ENCODE measurements around the gene PTPRG. TPM values are rescaled to one million over a fixed set of nuclear protein-coding genes. Genes with fewer than 3 reads are reported as not detected.

Gene PTPRG
- total and polyA plus RNA-seq, 2 donors (not counting 3 experiments of a cell fraction or from before 2014, with no cell fraction given) = 8.9 to 39.1 TPM

DNA sequence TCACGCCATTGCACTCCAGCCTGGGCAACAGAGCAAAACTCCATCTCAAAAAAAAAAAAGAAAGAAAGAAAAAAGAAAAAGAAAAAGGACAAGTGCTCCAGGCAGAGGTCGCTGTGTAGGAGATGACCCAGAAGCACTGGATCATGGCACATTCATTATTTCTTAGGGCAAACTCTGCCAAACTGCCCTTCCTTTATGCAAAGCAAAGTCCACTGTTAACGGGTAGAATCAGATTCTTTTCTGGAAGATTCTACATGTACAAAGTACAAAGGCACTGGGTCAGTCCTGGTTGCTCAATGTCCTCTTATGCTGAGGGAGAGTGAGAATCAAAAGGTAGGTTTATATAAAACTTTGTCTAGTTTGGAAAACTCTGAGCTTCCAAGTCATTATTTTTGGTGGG is 667.1 kb downstream of the PTPRG start:
- H3K4me2 ChIP-seq (ENCODE audit: insufficient read depth, low read length) = no peak overlapping the region
- H3K27ac ChIP-seq (ENCODE audit: insufficient read depth, low read depth, low read length) = no peak overlapping the region
- no peak overlapping the region for H3K4me3 ChIP-seq (replicated peaks in 1 of 3; ENCODE audit: insufficient read depth in 1 of 3, low read depth in 1 of 3, low read length in 3 of 3)
- H4K20me1 ChIP-seq (replicated peaks; ENCODE audit: control insufficient read depth, extremely low read depth, insufficient read depth, low read length) = no peaks in the 10 kb centered on the region
- POLR2A ChIA-PET = no interaction called here
- H3K4me1 ChIP-seq (ENCODE audit: control insufficient read depth, extremely low read depth, insufficient read depth, low read length) = no peaks in the 10 kb centered on the region
- dilution Hi-C loops (cut with MboI; ENCODE audit: extremely low pct_ligation_motif_present, low sequenced_read_pairs) = no loop called here
- no peaks in the 10 kb centered on the region for H3K79me2 ChIP-seq (ENCODE audit: control insufficient read depth, insufficient read depth, low read length)
- H2AFZ ChIP-seq (ENCODE audit: low read depth, low read length) = no peak overlapping the region
- FAIRE-seq (no peak), DNase-seq (ENCODE audit: low read depth, low spot score) (no peak)
- CTCF ChIA-PET = interaction anchor here (1.1 to 1.2 kb wide), 2 partner anchors 16 to 20 kb away, joined by 3 read pairs; no protein-coding TSS in a partner anchor
- H3K27me3 ChIP-seq (ENCODE audit: control insufficient read depth in 2 of 2, insufficient read depth in 2 of 2, low read length in 2 of 2) = no peaks in the 10 kb centered on the region
- intact Hi-C loops (cut with micrococcal nuclease) = no loop called here
- TF ChIP-seq POLR2AphosphoS5 (IDR thresholded peaks at IDR 0.05; ENCODE audit: insufficient read depth, low read depth, low read length) (no peak), FOS (IDR thresholded peaks at IDR 0.05; ENCODE audit: borderline replicate concordance, insufficient read depth, low read length) (no peak), POLR2A (IDR thresholded peaks at IDR 0.05; ENCODE audit: low read depth, low read length) (no peak), MYC (IDR thresholded peaks at IDR 0.05; ENCODE audit: low read depth, low read length) (no peak), MAX (IDR thresholded peaks at IDR 0.05; ENCODE audit: insufficient read depth, insufficient read length) (no peak), JUN (IDR thresholded peaks at IDR 0.05; ENCODE audit: borderline replicate concordance, insufficient read depth, insufficient read length, low read depth) (no peak)
- H3K36me3 ChIP-seq (ENCODE audit: control insufficient read depth in 2 of 2, extremely low read depth in 1 of 2, insufficient read depth in 2 of 2, low read length in 2 of 2) = no peaks in the 10 kb centered on the region
- no TSS peak for BruUV-seq (replicated peaks)
- no peak overlapping the region for H3K9ac ChIP-seq (replicated peaks; ENCODE audit: extremely low read depth, insufficient read depth, low read length)
- H3K9me1 ChIP-seq (replicated peaks; ENCODE audit: control insufficient read depth, extremely low read depth, insufficient read depth, low read length) = no peaks in the 10 kb centered on the region
- no peaks in the 10 kb centered on the region for H3K9me3 ChIP-seq (replicated peaks; ENCODE audit: control insufficient read depth, insufficient read depth, low read length)

DNA sequence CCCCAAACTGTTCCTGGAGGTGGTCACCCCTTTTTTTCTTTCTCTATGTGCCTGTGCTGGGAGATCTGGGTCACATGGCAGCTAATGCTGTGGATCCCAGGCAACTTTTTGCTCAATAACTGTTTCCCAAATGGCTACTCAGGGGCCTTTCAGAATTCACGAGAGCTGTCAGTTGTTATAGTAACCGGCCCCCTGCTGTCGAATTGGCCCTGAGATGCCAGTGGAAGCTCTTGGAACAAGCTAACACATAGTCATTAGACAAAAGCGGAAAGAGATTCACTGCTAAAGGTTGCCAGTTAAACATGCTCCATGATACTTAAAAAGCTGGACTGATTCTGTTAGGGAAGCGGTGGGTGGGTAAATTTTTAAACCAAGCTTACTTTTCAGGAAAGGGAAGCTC is 667.8 kb downstream of the PTPRG start:
- dilution Hi-C loops (cut with MboI; ENCODE audit: extremely low pct_ligation_motif_present, low sequenced_read_pairs) (no loop called here), intact Hi-C loops (cut with micrococcal nuclease) (no loop called here)
- Histone ChIP-seq H4K20me1 (replicated peaks; ENCODE audit: control insufficient read depth, extremely low read depth, insufficient read depth, low read length) (no peaks in the 10 kb centered on the region), H3K4me3 (replicated peaks in 1 of 3; ENCODE audit: insufficient read depth in 1 of 3, low read depth in 1 of 3, low read length in 3 of 3) (no peak overlapping the region), H3K9me1 (replicated peaks; ENCODE audit: control insufficient read depth, extremely low read depth, insufficient read depth, low read length) (no peaks in the 10 kb centered on the region), H3K4me2 (ENCODE audit: insufficient read depth, low read length) (no peak overlapping the region), H3K79me2 (ENCODE audit: control insufficient read depth, insufficient read depth, low read length) (no peaks in the 10 kb centered on the region), H2AFZ (ENCODE audit: low read depth, low read length) (no peak overlapping the region), H3K4me1 (ENCODE audit: control insufficient read depth, extremely low read depth, insufficient read depth, low read length) (no peaks in the 10 kb centered on the region), H3K27me3 (ENCODE audit: control insufficient read depth in 2 of 2, insufficient read depth in 2 of 2, low read length in 2 of 2) (no peaks in the 10 kb centered on the region), H3K9ac (replicated peaks; ENCODE audit: extremely low read depth, insufficient read depth, low read length) (no peak overlapping the region), H3K36me3 (ENCODE audit: control insufficient read depth in 2 of 2, extremely low read depth in 1 of 2, insufficient read depth in 2 of 2, low read length in 2 of 2) (no peaks in the 10 kb centered on the region), H3K27ac (ENCODE audit: insufficient read depth, low read depth, low read length) (no peak overlapping the region), H3K9me3 (replicated peaks; ENCODE audit: control insufficient read depth, insufficient read depth, low read length) (no peaks in the 10 kb centered on the region)
- no peak for TF ChIP-seq POLR2A (IDR thresholded peaks at IDR 0.05; ENCODE audit: low read depth, low read length)
- TF ChIP-seq MYC (IDR thresholded peaks at IDR 0.05; ENCODE audit: low read depth, low read length) = no peak
- TF ChIP-seq EZH2 (IDR thresholded peaks at IDR 0.05; ENCODE audit: borderline replicate concordance, low read depth, low read length, severe bottlenecking) = no peak
- TF ChIP-seq, protein P1, sequence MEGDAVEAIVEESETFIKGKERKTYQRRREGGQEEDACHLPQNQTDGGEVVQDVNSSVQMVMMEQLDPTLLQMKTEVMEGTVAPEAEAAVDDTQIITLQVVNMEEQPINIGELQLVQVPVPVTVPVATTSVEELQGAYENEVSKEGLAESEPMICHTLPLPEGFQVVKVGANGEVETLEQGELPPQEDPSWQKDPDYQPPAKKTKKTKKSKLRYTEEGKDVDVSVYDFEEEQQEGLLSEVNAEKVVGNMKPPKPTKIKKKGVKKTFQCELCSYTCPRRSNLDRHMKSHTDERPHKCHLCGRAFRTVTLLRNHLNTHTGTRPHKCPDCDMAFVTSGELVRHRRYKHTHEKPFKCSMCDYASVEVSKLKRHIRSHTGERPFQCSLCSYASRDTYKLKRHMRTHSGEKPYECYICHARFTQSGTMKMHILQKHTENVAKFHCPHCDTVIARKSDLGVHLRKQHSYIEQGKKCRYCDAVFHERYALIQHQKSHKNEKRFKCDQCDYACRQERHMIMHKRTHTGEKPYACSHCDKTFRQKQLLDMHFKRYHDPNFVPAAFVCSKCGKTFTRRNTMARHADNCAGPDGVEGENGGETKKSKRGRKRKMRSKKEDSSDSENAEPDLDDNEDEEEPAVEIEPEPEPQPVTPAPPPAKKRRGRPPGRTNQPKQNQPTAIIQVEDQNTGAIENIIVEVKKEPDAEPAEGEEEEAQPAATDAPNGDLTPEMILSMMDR (IDR thresholded peaks at IDR 0.05; ENCODE audit: extremely low read depth in 1 of 2, insufficient read depth in 1 of 2, low read depth in 1 of 2, low read length in 2 of 2) = no peak
- TF ChIP-seq GATA2 (IDR thresholded peaks at IDR 0.05; ENCODE audit: insufficient read depth, insufficient read length, low read depth, low read length) = no peak
- TF ChIP-seq MAX (IDR thresholded peaks at IDR 0.05; ENCODE audit: insufficient read depth, insufficient read length) = no peak
- no peak for TF ChIP-seq POLR2AphosphoS5 (IDR thresholded peaks at IDR 0.05; ENCODE audit: insufficient read depth, low read depth, low read length)
- no peak for TF ChIP-seq FOS (IDR thresholded peaks at IDR 0.05; ENCODE audit: borderline replicate concordance, insufficient read depth, low read length)
- TF ChIP-seq JUN (IDR thresholded peaks at IDR 0.05; ENCODE audit: borderline replicate concordance, insufficient read depth, insufficient read length, low read depth) = no peak
- FAIRE-seq = no peak
- POLR2A ChIA-PET = no interaction called here
- CTCF ChIA-PET = interaction anchor here (1.1 to 1.2 kb wide), 2 partner anchors 17 to 19 kb away, joined by 3 read pairs; no protein-coding TSS in a partner anchor
- no peak for DNase-seq (ENCODE audit: low read depth, low spot score)
- BruUV-seq (replicated peaks) = no TSS peak
